H4 (cell line): ENCODE results near the gene SFXN2. TPM values are rescaled to one million over a fixed set of nuclear protein-coding genes. Genes with fewer than 3 reads are reported as not detected.
"Not testable (repeated sequence)": the region's sequence is repeated elsewhere in the genome, so short reads cannot be mapped to it uniquely, and the experiment has no call there.

Experiments
- DNase-seq: peaks from one replicate; pipeline ENCODE4 v3.0.0-alpha.2; 2015; ENCODE audit warnings: low spot score
- total RNA-seq: library from RNA; depleted of rRNA; stranded (reverse); fragments of >200 nt; shearing (Covaris generic); gene quantifications from 2 replicates; pipeline ENCODE4 v1.2.3, GENCODE V29; 2014

SFXN2 gene
- total RNA-seq, 1 experiment from 2014 or later: 2.5 TPM

DNA sequence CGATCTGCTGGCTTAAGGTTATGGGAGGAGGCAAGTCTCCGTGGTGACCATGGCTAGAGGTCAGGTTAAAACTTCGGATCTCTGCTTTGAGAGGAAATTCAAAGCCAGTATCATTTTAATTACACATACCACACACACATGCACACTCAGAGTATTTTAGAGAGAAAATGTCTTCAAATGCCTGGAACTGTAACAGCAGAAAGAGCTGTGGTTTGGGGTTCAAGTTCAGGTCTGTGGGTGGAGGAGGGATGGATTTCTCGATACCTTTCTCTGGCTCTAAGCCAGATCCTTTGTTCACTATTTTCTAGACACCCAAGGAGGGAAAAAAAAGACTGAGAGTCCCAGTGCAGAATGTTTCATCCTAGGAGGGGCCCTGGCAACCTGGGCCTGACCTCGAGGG, 32.7 kb upstream of the SFXN2 start:
- no peak for DNase-seq

DNA sequence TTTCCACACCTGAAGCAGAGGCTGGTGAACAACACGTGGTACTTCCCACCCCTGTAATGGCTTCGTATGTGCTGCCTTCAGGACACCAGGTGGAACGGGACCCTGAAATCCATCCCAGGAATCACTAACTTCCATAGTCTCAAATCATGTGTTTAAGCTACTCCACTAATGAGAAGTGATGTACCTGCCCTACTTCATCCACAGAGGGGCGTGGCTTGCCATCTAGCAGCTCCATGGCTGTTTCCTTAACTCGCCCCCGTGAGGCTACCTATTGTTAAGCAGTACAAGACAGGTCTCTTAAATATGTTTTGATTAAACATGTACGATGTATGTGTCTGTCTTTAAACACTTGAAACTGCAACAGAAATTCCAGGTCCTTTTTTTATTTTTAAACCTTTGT, 32.0 kb upstream of the SFXN2 start:
- no peak for DNase-seq

DNA sequence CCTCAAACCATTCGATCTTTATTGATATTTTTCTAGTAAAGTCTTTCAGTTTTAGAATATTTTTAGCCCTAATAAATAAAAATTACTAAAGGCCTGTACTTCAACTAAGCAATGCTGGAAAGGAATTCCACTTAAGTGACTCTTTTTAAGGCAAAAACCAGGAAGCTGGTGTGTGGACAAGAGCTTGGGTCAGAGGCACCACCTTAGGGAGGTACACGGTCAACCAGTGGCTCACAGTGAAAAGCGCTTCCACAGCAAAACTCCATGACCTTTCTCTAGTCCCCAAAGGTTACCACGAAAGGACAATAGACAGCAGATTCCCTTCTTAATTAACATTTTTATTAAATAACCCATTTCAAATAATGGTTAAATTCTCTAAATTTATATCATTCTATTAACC, 31.5 kb upstream of the SFXN2 start:
- DNase-seq: no peak

DNA sequence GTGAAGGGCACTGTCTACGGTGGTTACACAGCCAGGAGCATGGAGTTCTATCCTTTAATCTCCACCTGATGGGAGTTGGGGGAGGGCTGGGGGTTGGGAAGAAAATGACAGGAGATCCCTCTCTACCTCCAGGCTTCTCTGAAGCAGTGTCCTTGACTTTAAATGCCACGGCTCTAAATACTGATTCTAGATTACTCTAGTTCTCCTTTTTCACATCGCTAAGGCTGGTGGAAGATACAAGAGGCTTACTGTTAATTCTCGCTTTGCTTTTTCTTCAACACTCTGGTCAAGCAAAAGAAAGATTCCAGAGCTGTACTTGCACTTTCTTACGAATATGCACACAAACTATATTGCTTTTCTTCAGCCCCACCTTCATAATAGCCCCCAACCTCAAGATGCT, 30.7 kb upstream of the SFXN2 start:
- no peak for DNase-seq

DNA sequence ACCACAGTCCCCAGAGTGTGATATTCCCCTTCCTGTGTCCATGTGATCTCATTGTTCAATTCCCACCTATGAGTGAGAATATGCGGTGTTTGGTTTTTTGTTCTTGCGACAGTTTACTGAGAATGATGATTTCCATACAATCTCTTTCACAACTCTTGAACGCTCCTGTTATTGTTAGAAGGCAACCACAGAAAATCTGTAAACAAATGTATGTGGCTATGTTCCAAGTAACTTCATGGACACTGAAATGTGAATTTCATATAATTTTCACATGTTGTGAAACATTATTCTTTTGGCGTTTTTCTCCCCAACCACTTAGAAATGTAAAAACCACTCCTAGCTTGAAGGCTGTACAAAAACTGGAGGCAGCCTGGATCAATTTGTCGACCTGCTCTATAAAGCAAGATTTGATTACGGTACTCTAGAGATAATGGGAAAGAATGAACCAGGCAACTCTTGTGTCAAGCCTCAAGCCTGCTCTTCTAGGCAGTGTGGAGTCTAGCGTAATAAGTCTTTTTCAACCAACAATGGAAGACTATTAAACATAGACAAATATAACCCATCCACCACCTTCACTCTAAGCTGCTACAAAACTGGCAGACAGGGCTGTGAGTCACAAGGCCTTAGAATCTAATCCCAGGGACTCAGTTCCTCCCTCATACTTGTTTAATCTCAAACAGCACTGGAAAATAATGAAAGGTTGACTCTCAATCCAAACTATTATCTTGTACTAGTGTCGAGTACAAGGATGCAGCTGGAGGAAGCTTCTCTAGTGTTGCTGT, 23.0 kb upstream of the SFXN2 start:
- no peak for DNase-seq

DNA sequence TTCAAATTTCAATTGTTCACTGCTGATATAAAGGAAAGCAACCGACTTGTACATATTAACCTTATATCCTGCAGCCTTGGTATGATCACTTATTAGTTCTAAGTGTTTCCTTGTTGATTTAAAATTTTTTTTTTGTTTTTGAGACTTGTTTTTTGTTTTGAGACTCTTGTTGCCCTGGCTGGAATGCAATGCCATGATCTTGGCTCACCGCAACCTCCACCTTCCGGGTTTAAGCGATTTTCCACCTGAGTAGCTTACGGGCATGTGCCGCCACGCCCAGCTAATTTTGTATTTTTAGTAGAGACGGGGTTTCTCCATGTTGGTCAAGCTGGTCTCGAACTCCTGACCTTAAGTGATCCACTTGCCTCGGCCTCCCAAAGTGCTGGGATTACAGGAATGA, 19.0 kb upstream of the SFXN2 start:
- not testable (repeated sequence) for DNase-seq

DNA sequence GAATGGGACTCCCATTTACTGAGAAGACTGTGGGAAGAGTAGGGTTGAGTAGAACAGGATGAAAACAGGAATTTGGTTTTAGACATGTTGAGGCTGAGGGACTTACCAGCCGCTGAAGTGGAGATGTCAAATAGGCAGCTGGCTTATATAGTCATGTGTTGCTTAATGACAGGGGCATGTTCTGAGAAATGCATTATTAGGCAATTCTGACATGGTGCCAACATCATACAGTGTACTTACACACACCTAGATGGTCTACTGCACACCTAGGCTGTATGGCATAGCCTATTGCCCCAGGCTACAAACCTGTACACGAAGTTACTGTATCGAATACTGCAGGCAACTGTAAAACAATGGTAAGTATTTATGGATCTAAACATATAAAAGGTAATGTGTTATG, 17.7 kb upstream of the SFXN2 start:
- no peak for DNase-seq

DNA sequence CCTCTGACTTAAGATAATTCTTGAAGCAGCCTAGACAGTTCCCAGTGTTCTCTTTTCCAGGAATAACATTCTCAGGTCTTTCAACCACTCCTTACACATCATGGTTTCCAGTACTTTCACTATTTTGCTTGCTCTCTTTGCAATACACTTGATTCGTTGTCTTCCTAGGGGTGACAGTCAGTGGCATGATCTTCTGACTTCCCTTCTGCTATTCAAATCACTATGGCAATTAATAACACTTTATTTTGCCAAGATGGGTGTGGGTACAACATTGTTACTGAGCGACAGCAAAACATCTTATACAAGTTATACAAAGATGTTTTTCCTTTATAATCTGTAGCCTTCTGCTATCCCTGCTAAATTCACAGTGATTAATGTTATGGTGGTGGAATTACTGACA, 15.5 kb upstream of the SFXN2 start:
- no peak for DNase-seq

DNA sequence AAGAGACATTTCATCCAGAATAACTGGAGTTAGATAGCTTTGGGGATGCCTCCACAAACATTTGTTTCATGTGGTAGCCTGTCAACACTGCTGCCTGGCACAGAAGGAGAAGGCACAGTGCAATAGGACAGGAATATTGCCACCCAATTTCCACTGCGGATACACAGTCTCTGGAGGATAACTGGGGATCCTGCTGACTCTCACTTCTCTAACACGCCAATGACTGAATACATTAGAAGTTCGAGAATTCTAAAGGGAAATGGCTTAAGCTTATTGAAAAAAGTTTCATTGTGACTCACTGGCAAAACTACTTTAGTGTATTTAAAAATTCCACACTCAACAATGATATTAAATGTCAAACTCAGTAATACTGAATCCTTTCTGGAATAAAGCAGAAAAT, 13.2 kb upstream of the SFXN2 start:
- DNase-seq: no peak

DNA sequence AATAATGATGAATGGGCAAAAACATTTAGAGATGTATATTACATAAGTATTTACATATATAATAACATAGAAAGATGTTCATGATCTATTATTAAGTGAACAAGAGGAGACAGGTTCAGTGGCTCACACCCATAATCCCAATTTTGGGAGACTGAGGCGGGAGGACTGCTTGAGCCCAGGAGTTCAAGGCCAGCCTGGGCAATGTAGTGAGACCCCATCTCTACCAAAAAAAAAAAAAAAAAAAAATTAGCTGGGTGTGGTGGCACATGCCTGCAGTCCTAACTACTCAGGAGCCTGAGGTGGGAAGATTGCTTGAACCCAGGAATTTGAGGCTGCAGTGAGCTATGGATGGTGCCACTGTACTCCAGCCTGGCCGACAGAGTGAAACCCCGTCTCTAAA, 12.6 kb upstream of the SFXN2 start:
- no peak for DNase-seq

DNA sequence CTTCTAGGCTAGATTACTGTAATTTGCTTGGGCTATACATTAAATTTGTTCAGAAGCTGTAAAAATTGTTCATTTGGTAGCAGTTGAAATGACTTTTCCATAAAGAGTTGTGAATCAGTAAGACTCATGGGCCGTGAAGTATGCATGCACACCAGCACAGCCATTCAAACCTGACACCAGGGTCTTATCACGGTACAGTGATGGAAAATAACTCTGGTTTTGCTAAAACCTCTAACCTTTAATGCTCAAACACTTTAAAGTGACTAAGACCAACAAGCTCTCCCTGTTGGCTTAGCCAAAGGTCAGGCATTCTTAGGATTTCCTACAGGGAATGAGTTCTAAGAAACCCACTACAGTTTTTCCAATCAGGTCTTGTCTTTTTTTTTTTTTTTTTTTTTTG, 11.7 kb upstream of the SFXN2 start:
- DNase-seq: no peak

DNA sequence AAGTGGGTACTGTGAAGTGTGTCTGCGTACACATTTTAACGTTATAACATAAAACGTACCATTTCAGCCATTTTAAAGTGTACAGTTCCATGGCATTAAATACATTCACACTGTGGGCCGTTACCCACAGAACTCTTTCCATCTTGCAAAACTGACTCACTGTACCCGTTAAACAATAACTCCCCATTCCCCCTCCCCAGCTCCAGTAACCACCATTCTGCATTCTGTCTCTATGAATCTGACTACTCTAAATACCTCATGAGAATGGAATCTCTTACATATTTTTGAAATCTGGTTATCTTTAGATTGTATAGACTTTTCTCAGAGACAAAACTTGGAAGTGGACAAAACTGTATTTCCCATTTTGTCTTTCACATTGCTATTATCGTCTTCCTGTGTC, 9.5 kb upstream of the SFXN2 start:
- DNase-seq: no peak

DNA sequence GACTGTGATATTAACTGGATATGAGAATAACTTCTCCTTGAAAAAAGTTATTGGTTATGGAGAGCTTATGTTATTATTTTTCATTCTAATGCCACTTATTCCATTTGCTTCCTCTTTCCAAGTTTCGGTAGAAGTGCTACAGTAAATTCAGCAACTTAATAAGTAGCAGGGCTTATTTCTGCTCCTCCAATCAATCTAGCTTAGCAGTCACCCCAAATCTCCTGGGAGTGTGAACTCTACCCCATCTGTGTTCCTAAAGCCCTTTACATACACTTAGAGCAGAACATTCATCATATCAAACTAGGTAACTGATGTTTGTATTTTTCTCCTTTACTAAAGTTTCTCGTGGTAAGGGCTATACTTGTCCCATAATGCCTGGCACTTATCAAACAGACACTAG, 8.9 kb upstream of the SFXN2 start:
- no peak for DNase-seq

DNA sequence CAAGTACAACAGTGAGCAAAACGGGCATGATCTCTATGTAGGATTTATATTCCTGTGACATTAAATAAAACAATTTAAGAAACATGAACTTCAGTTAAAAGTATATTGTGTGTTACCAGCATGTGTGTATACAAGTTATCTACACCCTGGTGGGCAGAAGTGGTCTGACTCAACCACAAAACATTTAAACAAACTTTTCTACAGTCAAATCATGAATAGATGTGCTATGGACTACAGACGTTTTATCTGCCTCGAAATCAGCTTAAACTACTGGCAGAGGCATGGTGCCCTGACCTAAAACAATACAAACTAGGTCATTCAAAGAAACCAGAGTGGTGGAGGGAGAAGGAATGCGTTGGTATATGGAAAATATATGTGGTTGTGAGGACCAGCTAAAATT, 3.8 kb upstream of the SFXN2 start:
- DNase-seq: peak; percentile 86

DNA sequence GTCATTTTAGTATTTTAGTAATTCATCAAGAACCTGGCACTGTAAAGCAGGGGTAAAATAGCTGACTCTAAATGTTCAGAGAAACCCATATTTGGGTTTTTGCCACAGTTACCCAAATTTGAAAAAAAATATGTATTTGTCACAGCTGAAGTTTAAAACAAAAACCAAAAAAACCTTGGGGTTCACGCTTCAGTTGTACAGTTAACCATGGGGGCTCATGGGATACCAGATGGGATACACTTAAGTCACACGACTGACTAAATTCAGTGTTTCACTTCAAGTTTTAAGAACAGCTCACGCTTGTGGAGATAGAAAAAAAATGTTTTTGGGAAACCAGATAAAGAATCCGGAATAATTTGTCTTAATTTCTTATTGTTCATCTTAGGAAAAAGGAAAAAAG, 2.3 kb upstream of the SFXN2 start:
- no peak for DNase-seq

DNA sequence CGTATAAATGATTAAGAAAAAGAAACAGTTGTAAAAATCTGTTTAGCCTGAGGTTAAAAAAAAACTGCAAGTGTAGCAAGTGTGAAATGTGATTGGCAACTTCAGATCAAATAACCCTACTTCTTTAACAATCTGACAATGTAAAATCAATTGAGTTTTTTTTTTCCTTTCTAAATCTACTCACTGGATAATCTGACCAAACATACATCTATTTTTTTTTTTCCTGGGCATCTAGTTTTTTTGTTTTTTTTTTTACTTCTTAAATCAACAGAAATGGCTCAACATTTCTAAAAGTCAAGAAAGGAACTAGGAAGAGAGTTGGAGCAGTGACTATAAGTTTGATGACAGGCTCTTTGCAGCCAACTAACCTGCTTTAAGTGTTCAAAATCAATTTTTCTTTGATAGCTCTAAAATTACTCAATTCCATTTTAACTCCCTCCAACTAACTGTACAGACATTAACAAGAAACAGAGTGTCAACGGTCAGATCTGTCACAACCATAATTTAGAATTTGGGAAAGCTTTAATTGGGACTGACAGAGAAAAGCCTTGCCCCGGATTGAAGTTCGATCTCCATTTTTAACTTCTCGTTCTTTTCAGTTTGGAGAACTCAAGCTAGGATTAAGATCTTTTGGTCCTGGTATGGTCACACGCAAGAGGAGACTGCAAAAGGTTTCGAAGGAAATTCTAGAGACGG, 1.4 kb upstream of the SFXN2 start:
- DNase-seq: no peak

DNA sequence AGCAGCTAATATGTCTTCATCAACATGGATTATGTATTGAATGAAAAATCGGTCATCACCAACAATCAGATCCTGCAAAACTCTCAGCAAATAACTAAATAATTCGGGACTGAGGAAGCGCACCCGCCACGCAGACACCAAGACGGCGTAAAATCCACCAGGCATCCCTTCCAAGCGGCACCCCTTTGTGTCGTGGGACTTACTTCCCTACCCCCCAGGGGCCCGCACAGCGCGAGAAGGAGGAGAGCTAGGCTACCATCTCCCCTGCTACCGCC, 960 bp upstream of the SFXN2 start:
- no peak for DNase-seq

DNA sequence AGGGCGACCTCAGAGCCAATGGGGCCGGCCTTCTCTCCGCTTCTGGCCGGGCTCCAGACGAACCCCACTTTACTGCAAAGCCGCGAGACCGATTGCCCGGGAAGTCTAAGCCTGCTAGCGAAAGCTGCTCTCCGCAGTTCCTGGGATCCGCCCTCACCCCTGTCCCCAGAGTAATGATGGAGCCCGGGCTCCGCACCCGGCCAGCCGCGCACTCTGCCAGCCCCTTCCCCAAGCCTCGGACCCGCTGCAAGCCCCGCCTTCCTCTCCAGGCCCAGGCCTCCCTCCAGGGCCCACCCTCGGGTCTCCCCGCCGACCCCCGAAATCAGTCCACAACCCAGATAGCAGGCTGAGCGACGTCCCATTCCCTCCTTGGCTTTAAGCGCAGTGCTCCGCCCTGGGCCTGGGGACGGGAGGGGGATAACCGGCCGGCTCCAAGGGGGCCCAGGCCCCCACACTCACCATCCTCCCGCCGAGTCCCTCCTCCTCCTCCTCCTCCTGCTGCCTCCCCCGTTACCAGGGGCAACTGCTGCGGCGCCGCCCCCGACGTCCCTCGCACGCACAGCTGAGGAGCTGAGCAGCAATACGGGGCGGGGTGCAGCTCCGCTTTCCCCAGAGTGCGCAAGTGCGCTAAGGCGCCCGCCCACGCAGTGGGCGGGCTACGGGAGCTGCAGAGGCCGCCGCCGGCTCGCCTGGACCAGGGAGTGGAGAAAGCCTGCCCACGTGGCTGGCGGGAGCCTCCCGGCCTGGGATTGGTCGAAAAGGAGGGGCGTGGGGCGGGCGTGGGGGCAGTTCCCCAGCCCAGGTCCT, 419 bp upstream of the SFXN2 start, which contains the start of gene ARL3:
TSS of gene ARL3 (minus strand) at position 584 of the 807 bp plus-strand sequence. CDS start at position 462, 122 bp downstream.
- DNase-seq: peak; percentile 97

DNA sequence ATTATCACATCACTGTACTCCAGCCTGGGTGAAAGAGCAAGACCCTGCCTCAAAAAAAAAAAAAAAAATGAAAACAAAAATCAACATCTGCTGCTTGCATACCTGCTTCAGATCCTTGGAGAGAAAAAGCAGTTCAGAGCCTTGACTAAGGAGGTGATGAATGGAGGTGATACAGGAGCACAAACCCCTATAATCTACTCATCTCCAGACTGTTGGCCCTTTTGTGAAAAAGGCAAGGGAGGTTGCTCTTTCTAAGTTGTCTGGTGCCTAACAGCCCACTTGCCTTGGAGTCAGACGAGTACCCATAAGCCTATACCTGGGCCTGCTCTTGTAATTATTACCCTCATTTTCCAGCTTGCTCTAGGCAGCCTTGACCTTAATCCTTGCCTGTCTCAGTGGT, 1.4 kb downstream of the SFXN2 start:
- DNase-seq: no peak

DNA sequence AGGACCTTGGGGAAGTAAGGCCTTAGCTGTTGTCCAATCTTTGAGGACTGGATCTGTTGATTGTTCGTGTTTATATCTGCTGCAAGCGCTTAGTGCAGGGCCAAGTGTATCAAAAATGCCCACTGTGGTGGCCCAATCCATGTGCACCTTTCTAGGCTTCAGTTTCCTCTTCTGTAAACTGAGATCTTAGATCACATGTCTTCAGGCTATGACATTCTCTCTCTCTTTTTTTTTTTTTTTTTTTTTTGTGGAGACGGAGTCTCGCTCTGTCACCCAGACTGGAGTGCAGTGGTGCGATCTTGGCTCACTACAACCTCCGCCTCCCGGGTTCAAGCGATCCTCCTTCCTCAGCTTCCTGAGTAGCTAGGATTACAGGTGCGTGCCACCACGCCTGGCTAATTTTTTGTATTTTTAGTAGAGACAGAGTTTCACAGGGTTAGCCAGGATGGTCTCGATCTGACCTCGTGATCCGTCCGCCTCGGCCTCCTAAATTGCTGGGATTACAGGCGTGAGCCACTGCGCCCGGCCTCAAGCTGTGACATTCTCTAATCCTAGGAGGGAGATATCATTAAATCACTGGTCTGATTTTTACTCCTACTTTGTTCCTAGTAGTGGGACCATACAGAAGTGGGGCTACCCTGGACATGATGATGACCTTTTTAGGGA, 2.6 kb downstream of the SFXN2 start:
- DNase-seq: not testable (repeated sequence)

DNA sequence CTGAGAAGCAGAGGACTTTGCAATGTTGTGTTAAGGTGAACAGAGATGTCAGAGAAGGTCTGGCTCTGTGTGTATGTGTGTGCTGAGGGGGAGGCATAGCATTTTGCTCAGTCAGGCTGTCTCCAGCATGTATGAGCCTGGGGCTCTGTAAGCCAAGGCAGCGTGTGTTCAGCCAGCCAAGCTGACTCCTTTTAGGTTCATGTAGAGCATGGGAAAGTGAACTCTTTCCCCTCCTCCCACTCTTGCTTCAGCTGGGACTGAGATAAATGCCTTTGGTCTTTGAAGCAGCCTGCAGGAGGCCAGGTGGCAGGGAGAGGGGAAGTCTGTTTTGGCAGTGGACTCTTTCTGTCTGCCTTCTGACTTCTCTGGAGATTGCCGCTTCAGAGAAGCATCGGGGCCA, 3.8 kb downstream of the SFXN2 start:
- DNase-seq: no peak

DNA sequence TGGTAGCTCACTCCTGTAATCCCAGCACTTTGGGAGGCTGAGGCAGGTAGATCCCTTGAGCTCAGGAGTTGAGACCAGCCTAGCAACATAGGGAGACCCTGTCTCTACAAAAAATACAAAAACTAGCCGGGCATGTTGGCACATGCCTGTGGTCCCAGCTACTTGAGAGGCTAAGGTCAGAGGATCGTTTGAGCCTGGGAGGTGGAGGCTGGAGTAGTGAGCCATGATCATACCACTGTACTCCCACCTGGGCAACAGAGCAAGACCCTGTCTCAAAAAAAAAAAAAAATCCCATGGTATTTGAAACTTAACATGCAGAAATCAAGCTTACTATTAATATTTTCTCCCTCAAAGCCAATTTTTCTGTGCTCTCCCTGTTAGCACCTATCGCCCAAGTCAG, 5.9 kb downstream of the SFXN2 start:
- DNase-seq: no peak
